Endothelial cell of umbilical vein (primary cell): ENCODE data around the gene ITGB3BP. TPM values are rescaled to one million over a fixed set of nuclear protein-coding genes. Genes with fewer than 3 reads are reported as not detected.

Experiments
- BruUV-seq: library from RNA; stranded (reverse); fragments of 400-500 nt; replicated peaks from 2 replicates; lab custom pipeline; 2021; lab: Mats Ljungman, UMichigan
- CTCF ChIA-PET: fragments of 300-600, 350-600 bp; sonication (Branson Sonifier 250); formaldehyde crosslinking; loops from one replicate; lab custom pipeline; 2021; ENCODE audit warnings: antibody characterized with exemption, inconsistent platforms; lab: Charles Lee
- POLR2A ChIA-PET: fragments of 300-600, 350-600 bp; sonication (Branson Sonifier 250); formaldehyde crosslinking; loops from one replicate; lab custom pipeline; 2021; ENCODE audit warnings: antibody characterized with exemption, inconsistent platforms; lab: Charles Lee
- DNase-seq: peaks from one replicate; pipeline ENCODE4 v3.0.0-alpha.2; 2011; ENCODE audit warnings: low read depth, low spot score
- FAIRE-seq: peaks from 2 replicates; lab custom pipeline; 2011; peaks lifted over from hg19 to GRCh38; lab: Jason Lieb, UNC
- H2AFZ ChIP-seq: 2 replicates; pipeline ENCODE4 v1.6.0; 2012; ENCODE audit warnings: low read depth, low read length, control low read depth, inconsistent platforms
- H3K27ac ChIP-seq: 2 replicates; pipeline ENCODE4 v1.5.1; 2011; ENCODE audit warnings: low read depth, mild to moderate bottlenecking, control low read depth, low read length, moderate library complexity; ENCODE audit not compliant: insufficient read depth
- H3K27me3 ChIP-seq, 2 experiments: 2 replicates each; pipeline versions ENCODE4 v1.6.0 to v1.6.1; 2011; ENCODE audit warnings: low read length in 2 of 2, mixed read lengths in 1 of 2; ENCODE audit not compliant: control insufficient read depth in 2 of 2, insufficient read depth in 2 of 2
- H3K36me3 ChIP-seq, 2 experiments: 2 replicates in 1 of 2; 3 replicates in 1 of 2; pipeline ENCODE4 v1.5.1; 2011; ENCODE audit warnings: low read length in 2 of 2, mild to moderate bottlenecking in 1 of 2, moderate library complexity in 1 of 2; ENCODE audit not compliant: control insufficient read depth in 2 of 2, insufficient read depth in 2 of 2; ENCODE audit errors: extremely low read depth in 1 of 2
- H3K4me1 ChIP-seq: 3 replicates; pipeline ENCODE4 v1.5.1; 2011; ENCODE audit warnings: mild to moderate bottlenecking, low read length; ENCODE audit not compliant: control insufficient read depth, insufficient read depth; ENCODE audit errors: extremely low read depth
- H3K4me2 ChIP-seq: 2 replicates; pipeline ENCODE4 v1.6.1; 2011; ENCODE audit warnings: low read length, control low read depth, mixed read lengths; ENCODE audit not compliant: insufficient read depth
- H3K4me3 ChIP-seq, 3 experiments: fragments of 200-600 bp in 1 of 3; sonication (generic), shearing (Covaris generic) in 1 of 3; replicated peaks in 1 of 3; 2 replicates each; pipeline ENCODE4 v1.5.1; 2011 to 2016; ENCODE audit warnings: control low read depth in 3 of 3, low read length in 3 of 3, mild to moderate bottlenecking in 2 of 3, inconsistent platforms in 1 of 3, low read depth in 1 of 3, moderate library complexity in 1 of 3; ENCODE audit not compliant: insufficient read depth in 1 of 3
- H3K79me2 ChIP-seq: 2 replicates; pipeline ENCODE4 v1.6.0; 2012; ENCODE audit warnings: low read length, inconsistent platforms; ENCODE audit not compliant: control insufficient read depth, insufficient read depth
- H3K9ac ChIP-seq: replicated peaks from 2 replicates; pipeline ENCODE3; 2011; ENCODE audit warnings: low read length, control low read depth; ENCODE audit not compliant: insufficient read depth; ENCODE audit errors: extremely low read depth
- H3K9me1 ChIP-seq: replicated peaks from 3 replicates; pipeline ENCODE4 v1.6.0; 2011; ENCODE audit warnings: mild to moderate bottlenecking, low read length; ENCODE audit not compliant: control insufficient read depth, insufficient read depth; ENCODE audit errors: extremely low read depth
- H3K9me3 ChIP-seq: replicated peaks from 2 replicates; pipeline ENCODE4 v1.5.1; 2012; ENCODE audit warnings: low read length, inconsistent platforms; ENCODE audit not compliant: control insufficient read depth, insufficient read depth
- H4K20me1 ChIP-seq: replicated peaks from 2 replicates; pipeline ENCODE3; 2011; ENCODE audit warnings: mild to moderate bottlenecking, low read length; ENCODE audit not compliant: control insufficient read depth, insufficient read depth; ENCODE audit errors: extremely low read depth
- CTCF ChIP-seq, 2 donors: IDR thresholded peaks; 1 replicate in 1 of 2; 2 replicates in 1 of 2; pipeline ENCODE4 v1.5.1; 2011; ENCODE audit warnings: low read length in 2 of 2, mild to moderate bottlenecking in 2 of 2, moderate library complexity in 2 of 2, control low read depth in 1 of 2, inconsistent platforms in 1 of 2, low read depth in 1 of 2; ENCODE audit not compliant: insufficient read depth in 1 of 2; ENCODE audit errors: extremely low read depth in 1 of 2
- EZH2 ChIP-seq: IDR thresholded peaks from 2 replicates; pipeline ENCODE4 v1.6.1; 2012; ENCODE audit warnings: borderline replicate concordance, low read depth, mild to moderate bottlenecking, moderate library complexity, low read length, inconsistent platforms; ENCODE audit not compliant: severe bottlenecking
- FOS ChIP-seq: IDR thresholded peaks from 2 replicates; pipeline ENCODE4 v1.6.1; 2011; ENCODE audit warnings: mild to moderate bottlenecking, low read length, moderate library complexity, borderline replicate concordance; ENCODE audit not compliant: insufficient read depth
- GATA2 ChIP-seq: IDR thresholded peaks from 2 replicates; pipeline ENCODE4 v1.7.0; 2011; ENCODE audit warnings: low read depth, mild to moderate bottlenecking, moderate library complexity, mixed read lengths, low read length; ENCODE audit not compliant: insufficient read length, insufficient read depth
- JUN ChIP-seq: IDR thresholded peaks from 2 replicates; pipeline ENCODE4 v1.6.1; 2011; ENCODE audit warnings: borderline replicate concordance, low read depth; ENCODE audit not compliant: insufficient read length, insufficient read depth
- MAX ChIP-seq: IDR thresholded peaks from 2 replicates; pipeline ENCODE4 v1.6.1; 2011; ENCODE audit not compliant: insufficient read depth, insufficient read length
- MYC ChIP-seq: IDR thresholded peaks from one replicate; pipeline ENCODE4 v1.6.1; 2011; ENCODE audit warnings: mild to moderate bottlenecking, low read depth, low read length
- POLR2A ChIP-seq: IDR thresholded peaks from 2 replicates; pipeline ENCODE4 v1.6.1; 2012; ENCODE audit warnings: low read depth, mild to moderate bottlenecking, control low read depth, low read length
- POLR2AphosphoS5 ChIP-seq: IDR thresholded peaks from 2 replicates; pipeline ENCODE4 v1.6.1; 2012; ENCODE audit warnings: low read depth, mild to moderate bottlenecking, control low read depth, low read length, moderate library complexity; ENCODE audit not compliant: insufficient read depth
- dilution Hi-C: fragments of 300-500 bp; cut with MboI; formaldehyde crosslinking; loops from one replicate; pipeline ENCODE4 v1.15.0; 2019; ENCODE audit warnings: low sequenced_read_pairs; ENCODE audit not compliant: extremely low pct_ligation_motif_present
- intact Hi-C: fragments of 100-400 bp; cut with micrococcal nuclease; formaldehyde crosslinking; loops from one replicate; pipeline ENCODE4 v1.10.0; 2022
- polyA plus RNA-seq, 4 experiments: library from polyadenylated mRNA; depleted of rRNA in 3 of 4; stranded (reverse) in 3 of 4; unstranded in 1 of 4; fragments of >200 nt; gene quantifications; 2 replicates each; pipeline versions ENCODE4 v1.2.1 to v1.2.3, GENCODE V29; 2011 to 2012; ENCODE audit warnings: missing spikeins in 1 of 4
- total RNA-seq: library from RNA; stranded (reverse); gene quantifications from 2 replicates; pipeline ENCODE4 v1.2.3, GENCODE V29; 2021

Gene ITGB3BP
- total and polyA plus RNA-seq, 2 donors (not counting 3 experiments of a cell fraction or from before 2014, with no cell fraction given): 5.3 to 24.4 TPM

GRCh38 chr1:63498106-63498505, 24.9 kb downstream of the ITGB3BP start:
- dilution Hi-C loops (no loop called here), intact Hi-C loops (no loop called here)
- CTCF ChIA-PET: no interaction called here
- Histone ChIP-seq H3K4me2 (no peak overlapping the region), H4K20me1 (no peaks in the 10 kb centered on the region), H3K36me3 (no peaks in the 10 kb centered on the region), H3K79me2 (no peaks in the 10 kb centered on the region), H3K9me1 (no peaks in the 10 kb centered on the region), H3K4me3 (no peak overlapping the region), H3K9me3 (no peaks in the 10 kb centered on the region), H3K4me1 (no peaks in the 10 kb centered on the region), H3K27me3 (no peaks in the 10 kb centered on the region), H3K27ac (no peak overlapping the region), H3K9ac (no peak overlapping the region), H2AFZ (no peak overlapping the region)
- DNase-seq: no peak
- no peak for TF ChIP-seq JUN
- TF ChIP-seq EZH2: no peak
- TF ChIP-seq MYC: no peak
- TF ChIP-seq CTCF (IDR thresholded peaks at IDR 0.05; ENCODE audit: extremely low read depth in 1 of 2, insufficient read depth in 1 of 2, low read depth in 1 of 2, low read length in 2 of 2): no peak
- TF ChIP-seq GATA2: no peak
- no peak for TF ChIP-seq FOS
- TF ChIP-seq MAX: no peak
- no peak for TF ChIP-seq POLR2AphosphoS5
- no peak for TF ChIP-seq POLR2A
- FAIRE-seq: no peak
- POLR2A ChIA-PET: no interaction called here
- no TSS peak for BruUV-seq
